K562 (cell line): ENCODE results near the gene ARID3B. TPM values are rescaled to one million over a fixed set of nuclear protein-coding genes. Genes with fewer than 3 reads are reported as not detected.

ENCODE experiments used
- ARID1B ChIP-seq: fragments of 450-650 bp; IDR thresholded peaks from 2 replicates; pipeline ENCODE4 v1.6.1; 2016; ENCODE audit warnings: antibody characterized with exemption, mild to moderate bottlenecking, inconsistent platforms
- BHLHE40 ChIP-seq: IDR thresholded peaks from 2 replicates; pipeline ENCODE4 v1.6.1; 2011; ENCODE audit warnings: low read length, improper control_type of control experiment
- E2F3 ChIP-seq: fragments of 250-450 bp; sonication (Bioruptor Pico); IDR thresholded peaks from 2 replicates; pipeline ENCODE4 v1.4.0; 2020; ENCODE audit warnings: mild to moderate bottlenecking
- ELF2 ChIP-seq: fragments of 250-450 bp; sonication (Bioruptor Pico); IDR thresholded peaks from 2 replicates; pipeline ENCODE4 v1.5.0; 2021; ENCODE audit warnings: mild to moderate bottlenecking
- KDM2B ChIP-seq: fragments of 250-450 bp; sonication (Bioruptor Pico); IDR thresholded peaks from 2 replicates; pipeline ENCODE4 v1.8.0; 2021; ENCODE audit warnings: mild to moderate bottlenecking, moderate library complexity
- MCM5 ChIP-seq: fragments of 450-650 bp; IDR thresholded peaks from 2 replicates; pipeline ENCODE4 v1.6.1; 2016; ENCODE audit warnings: low read depth
- MYNN ChIP-seq, 2 experiments: sonication (generic); formaldehyde crosslinking in 1 of 2; IDR thresholded peaks; 2 replicates each; pipeline versions ENCODE4 v1.5.0 to v1.6.1; 2016 to 2020; ENCODE audit warnings: antibody characterized with exemption in 1 of 2, missing genetic modification reagents in 1 of 2
- NCOA1 ChIP-seq: fragments of 450-650 bp; IDR thresholded peaks from 2 replicates; pipeline ENCODE4 v1.6.1; 2016; ENCODE audit warnings: low read depth
- NFATC3 ChIP-seq: fragments of 450-650 bp; IDR thresholded peaks from 2 replicates; pipeline ENCODE4 v1.6.1; 2017; ENCODE audit warnings: mild to moderate bottlenecking
- NONO ChIP-seq, 2 experiments: fragments of 200-400 bp in 1 of 2; fragments of 450-650 bp in 1 of 2; formaldehyde crosslinking in 1 of 2; IDR thresholded peaks; 2 replicates each; pipeline ENCODE4 v1.6.1; 2017; ENCODE audit warnings: low read depth in 2 of 2, mild to moderate bottlenecking in 2 of 2, moderate library complexity in 2 of 2, low read length in 1 of 2
- NR2C2 ChIP-seq, 2 experiments: fragments of 200-800 bp in 1 of 2; sonication (Bioruptor generic) in 1 of 2; sonication (generic) in 1 of 2; formaldehyde crosslinking in 1 of 2; IDR thresholded peaks; 2 replicates each; pipeline versions ENCODE4 v1.6.1 to v1.8.0; 2016 to 2022; ENCODE audit warnings: mild to moderate bottlenecking in 1 of 2, missing compliant biosample characterization in 1 of 2, missing genetic modification characterization in 1 of 2, missing genetic modification reagents in 1 of 2
- NRF1 ChIP-seq, 2 experiments: fragments of 450-650 bp; IDR thresholded peaks in 1 of 2; conservative IDR thresholded peaks in 1 of 2; 2 replicates each; pipeline ENCODE4 v1.6.1; 2014; ENCODE audit warnings: mild to moderate bottlenecking in 2 of 2
- PTBP1 ChIP-seq: fragments of 200-400 bp; formaldehyde crosslinking; IDR thresholded peaks from 2 replicates; pipeline ENCODE4 v1.6.1; 2017; ENCODE audit warnings: low read depth, low read length
- RNF2 ChIP-seq: sonication (generic); IDR thresholded peaks from 2 replicates; pipeline ENCODE4 v1.6.1; 2016
- SAP30 ChIP-seq: fragments of 200-600 bp; sonication (generic); IDR thresholded peaks from 2 replicates; pipeline ENCODE4 v1.6.1; 2012; ENCODE audit warnings: borderline replicate concordance, low read depth, mild to moderate bottlenecking, moderate library complexity, low read length, control low read depth, inconsistent platforms; ENCODE audit not compliant: insufficient read depth, poor library complexity, severe bottlenecking
- SMARCA5 ChIP-seq: fragments of 450-650 bp; IDR thresholded peaks from 2 replicates; pipeline ENCODE4 v1.6.1; 2016
- SMARCE1 ChIP-seq: fragments of 450-650 bp; IDR thresholded peaks from 2 replicates; pipeline ENCODE4 v1.7.1; 2016; ENCODE audit warnings: mild to moderate bottlenecking
- TEAD4 ChIP-seq, 2 experiments: sonication (generic) in 1 of 2; formaldehyde crosslinking in 1 of 2; IDR thresholded peaks; 2 replicates each; pipeline versions ENCODE4 v1.6.1 to v1.8.0; 2012 to 2022; ENCODE audit warnings: borderline replicate concordance in 1 of 2, inconsistent platforms in 1 of 2, low read length in 1 of 2, mild to moderate bottlenecking in 1 of 2, missing genetic modification reagents in 1 of 2
- ZNF316 ChIP-seq: fragments of 450-650 bp; IDR thresholded peaks from 2 replicates; pipeline ENCODE4 v1.6.1; 2016
- ZNF444 ChIP-seq: fragments of 250-450 bp; sonication (Bioruptor Pico); IDR thresholded peaks from 2 replicates; pipeline ENCODE4 v1.4.0; 2020; ENCODE audit warnings: mild to moderate bottlenecking, moderate library complexity
- ZNF785 ChIP-seq: fragments of 250-450 bp; sonication (Bioruptor Pico); IDR thresholded peaks from 2 replicates; pipeline ENCODE4 v1.4.0; 2020; ENCODE audit warnings: mild to moderate bottlenecking
- polyA plus RNA-seq, 8 experiments: library from polyadenylated mRNA; depleted of rRNA in 4 of 8; stranded (reverse) in 5 of 8; unstranded in 3 of 8; fragments of >200 nt; fragmentation: Nextera tagmentation in 2 of 8; fragmentation: Illumina TruSeq in 1 of 8; extraction: Ambion mirVana in 2 of 8; extraction: Trizol in 1 of 8; gene quantifications; 2 replicates each; pipeline versions ENCODE4 v1.2.1 to v1.2.3, GENCODE V29; 2011 to 2014; ENCODE audit warnings: inconsistent platforms in 1 of 8, missing spikeins in 1 of 8
- total RNA-seq, 7 experiments: library from RNA; depleted of rRNA in 6 of 7; stranded (reverse); fragments of >200 nt in 6 of 7; fragmentation: Illumina TruSeq in 2 of 7; extraction: Trizol in 2 of 7; gene quantifications; 2 replicates each; pipeline versions ENCODE4 v1.2.1 to v1.2.3, GENCODE V29; 2011 to 2021; ENCODE audit warnings: low replicate concordance in 1 of 7
- TF ChIP-seq, protein P1 (sequence below), 2 experiments: fragments of 450-650 bp in 1 of 2; sonication (generic) in 1 of 2; formaldehyde crosslinking; conservative IDR thresholded peaks; 2 replicates each; pipeline versions ENCODE4 v1.4.0 to v1.8.1; 2020 to 2022; ENCODE audit warnings: mild to moderate bottlenecking in 1 of 2, missing genetic modification reagents in 1 of 2
- TF ChIP-seq, protein P2 (sequence below): sonication (generic); formaldehyde crosslinking; IDR thresholded peaks from 2 replicates; pipeline ENCODE4 v1.8.0; 2023; ENCODE audit warnings: mild to moderate bottlenecking, missing genetic modification reagents
- TF ChIP-seq, protein P3 (sequence below): sonication (generic); formaldehyde crosslinking; IDR thresholded peaks from 2 replicates; pipeline ENCODE4 v1.8.1; 2023; ENCODE audit warnings: mild to moderate bottlenecking, missing genetic modification reagents, moderate library complexity

Gene ARID3B
- total and polyA plus RNA-seq, 9 of the 15 experiments (the other 6 are each of a cell fraction or from before 2014, with no cell fraction given): 0.32 to 15.1 (median 7.1) TPM

DNA sequence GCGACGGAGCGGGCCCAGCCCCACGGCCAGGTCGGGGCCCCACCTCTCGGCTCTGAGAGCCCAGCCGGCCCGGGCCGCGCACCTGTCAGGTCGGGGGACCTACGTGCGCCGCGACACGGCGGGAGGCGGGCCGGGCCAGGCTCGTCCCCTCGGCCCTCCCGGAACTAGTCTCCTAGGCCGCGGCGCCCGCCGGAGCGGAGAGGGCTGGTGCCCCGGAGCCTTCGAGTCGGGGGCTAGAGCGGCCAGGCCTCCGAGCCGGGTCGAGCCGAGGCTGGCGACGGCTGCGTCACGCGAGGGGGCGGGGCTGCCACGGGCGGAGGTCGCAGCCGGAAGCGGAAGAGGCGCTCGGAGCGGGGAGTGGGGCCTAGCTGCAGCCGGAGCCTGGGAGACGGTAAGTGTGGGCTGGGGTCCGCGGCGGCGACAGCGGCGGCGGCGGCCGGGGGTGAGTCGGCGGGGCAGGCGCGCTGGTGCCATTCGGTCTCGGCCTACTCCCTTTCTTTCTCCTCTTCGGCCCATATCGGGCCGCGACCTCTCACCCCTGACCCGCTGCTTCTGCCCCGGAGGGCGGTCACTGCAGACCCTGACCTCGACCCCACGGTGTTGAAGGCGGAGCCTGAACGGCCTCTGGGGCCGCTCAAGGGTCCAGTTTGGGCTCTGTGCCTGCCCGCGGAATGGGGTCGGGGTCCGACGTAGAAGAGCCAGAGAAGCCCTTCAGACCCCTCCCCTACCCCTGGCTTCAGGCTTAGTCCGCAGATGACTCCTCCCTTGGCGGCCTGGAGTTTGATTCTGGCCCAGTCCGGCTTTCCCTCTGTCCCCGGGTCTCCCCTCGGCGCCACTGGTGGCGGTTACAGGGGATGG is 74.7 kb downstream of the ARID3B start, which contains the start of gene CLK3 (continued):
- TF ChIP-seq, protein P1, sequence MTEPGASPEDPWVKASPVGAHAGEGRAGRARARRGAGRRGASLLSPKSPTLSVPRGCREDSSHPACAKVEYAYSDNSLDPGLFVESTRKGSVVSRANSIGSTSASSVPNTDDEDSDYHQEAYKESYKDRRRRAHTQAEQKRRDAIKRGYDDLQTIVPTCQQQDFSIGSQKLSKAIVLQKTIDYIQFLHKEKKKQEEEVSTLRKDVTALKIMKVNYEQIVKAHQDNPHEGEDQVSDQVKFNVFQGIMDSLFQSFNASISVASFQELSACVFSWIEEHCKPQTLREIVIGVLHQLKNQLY (CRISPR knock-in tag; conservative IDR thresholded peaks at IDR 0.05): no peak
- TF ChIP-seq, protein P2, sequence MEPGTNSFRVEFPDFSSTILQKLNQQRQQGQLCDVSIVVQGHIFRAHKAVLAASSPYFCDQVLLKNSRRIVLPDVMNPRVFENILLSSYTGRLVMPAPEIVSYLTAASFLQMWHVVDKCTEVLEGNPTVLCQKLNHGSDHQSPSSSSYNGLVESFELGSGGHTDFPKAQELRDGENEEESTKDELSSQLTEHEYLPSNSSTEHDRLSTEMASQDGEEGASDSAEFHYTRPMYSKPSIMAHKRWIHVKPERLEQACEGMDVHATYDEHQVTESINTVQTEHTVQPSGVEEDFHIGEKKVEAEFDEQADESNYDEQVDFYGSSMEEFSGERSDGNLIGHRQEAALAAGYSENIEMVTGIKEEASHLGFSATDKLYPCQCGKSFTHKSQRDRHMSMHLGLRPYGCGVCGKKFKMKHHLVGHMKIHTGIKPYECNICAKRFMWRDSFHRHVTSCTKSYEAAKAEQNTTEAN (CRISPR knock-in tag): no peak
- TF ChIP-seq ELF2 (CRISPR knock-in tag): peak; percentile 94
- no peak for TF ChIP-seq E2F3
- no peak for TF ChIP-seq SMARCA5
- TF ChIP-seq RNF2: peak; percentile 59; the same call in 1 of the 2 replicates
- TF ChIP-seq NRF1 (conservative IDR thresholded peaks at IDR 0.05 in 1 of 2, IDR thresholded peaks at IDR 0.05 in 1 of 2): peak in 1 of 2 experiments; percentile 18; a peak in 2 of 4 replicates
- TF ChIP-seq ZNF444 (CRISPR knock-in tag): no peak
- no peak for TF ChIP-seq PTBP1
- peak; percentile 67; the same call in 1 of the 2 replicates for TF ChIP-seq KDM2B (CRISPR knock-in tag)
- no peak for TF ChIP-seq SMARCE1
- TF ChIP-seq SAP30: peak; percentile 53
- no peak for TF ChIP-seq TEAD4 (IDR thresholded peaks at IDR 0.05; ENCODE audit: low read length)
- no peak for TF ChIP-seq TEAD4 (CRISPR knock-in tag; IDR thresholded peaks at IDR 0.05; ENCODE audit: borderline replicate concordance)
- TF ChIP-seq ZNF316: no peak
- TF ChIP-seq, protein P3, sequence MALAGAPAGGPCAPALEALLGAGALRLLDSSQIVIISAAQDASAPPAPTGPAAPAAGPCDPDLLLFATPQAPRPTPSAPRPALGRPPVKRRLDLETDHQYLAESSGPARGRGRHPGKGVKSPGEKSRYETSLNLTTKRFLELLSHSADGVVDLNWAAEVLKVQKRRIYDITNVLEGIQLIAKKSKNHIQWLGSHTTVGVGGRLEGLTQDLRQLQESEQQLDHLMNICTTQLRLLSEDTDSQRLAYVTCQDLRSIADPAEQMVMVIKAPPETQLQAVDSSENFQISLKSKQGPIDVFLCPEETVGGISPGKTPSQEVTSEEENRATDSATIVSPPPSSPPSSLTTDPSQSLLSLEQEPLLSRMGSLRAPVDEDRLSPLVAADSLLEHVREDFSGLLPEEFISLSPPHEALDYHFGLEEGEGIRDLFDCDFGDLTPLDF (CRISPR knock-in tag): peak; percentile 56; the same call in 1 of the 2 replicates
- TF ChIP-seq NONO (IDR thresholded peaks at IDR 0.05; ENCODE audit: low read depth in 2 of 2, low read length in 1 of 2): peak; percentile 86 to 90
- TF ChIP-seq MYNN (IDR thresholded peaks at IDR 0.05): no peak
- no peak for TF ChIP-seq MYNN (CRISPR knock-in tag; IDR thresholded peaks at IDR 0.05)
- TF ChIP-seq ARID1B: no peak
- TF ChIP-seq ZNF785 (CRISPR knock-in tag): no peak
- peak; percentile 95 for TF ChIP-seq BHLHE40
- TF ChIP-seq NFATC3: no peak
- TF ChIP-seq NR2C2 (CRISPR knock-in tag; IDR thresholded peaks at IDR 0.05): peak; percentile 88
- TF ChIP-seq NR2C2 (tag; IDR thresholded peaks at IDR 0.05): peak; percentile 99
- TF ChIP-seq MCM5: no peak
- no peak for TF ChIP-seq NCOA1
